K562 (cell line): ENCODE data around the gene CERS1. TPM values are rescaled to one million over a fixed set of nuclear protein-coding genes. Genes with fewer than 3 reads are reported as not detected.

ENCODE experiments used
- ATAC-seq: fragments of 200-7000 bp; cut with Tn5 transposase; 3 replicates; pipeline ENCODE4 v1.9.1; 2020; ENCODE audit warnings: moderate library complexity
- BruUV-seq: library from RNA; stranded (reverse); fragments of 400-500 nt; replicated peaks from 2 replicates; lab custom pipeline; 2021; lab: Mats Ljungman, UMichigan
- CTCF ChIA-PET: fragments of 300-600 bp; formaldehyde crosslinking; extraction: SDS; loops from one replicate; lab custom pipeline; 2021; ENCODE audit warnings: low intra/inter-chr PET ratio; lab: Yijun Ruan, JAX
- POLR2A ChIA-PET: fragments of 300-600, 350-650 bp; sonication (Branson Sonifier 250); formaldehyde crosslinking; extraction: SDS; loops from one replicate; lab custom pipeline; 2021; ENCODE audit warnings: antibody characterized with exemption, inconsistent platforms; lab: Yijun Ruan, JAX
- DNase-seq, 4 experiments: peaks; one replicate each; pipeline versions ENCODE4 v3.0.0 to v3.0.0-alpha.2; 2011 to 2018; ENCODE audit warnings: low spot score in 3 of 4, mixed read lengths in 3 of 4; ENCODE audit errors: extremely low read depth in 1 of 4
- FAIRE-seq: peaks from 2 replicates; lab custom pipeline; 2011; peaks lifted over from hg19 to GRCh38; lab: Jason Lieb, UNC
- H2AFZ ChIP-seq: 2 replicates; pipeline ENCODE4 v1.6.0; 2011; ENCODE audit warnings: low read depth, low read length, control low read depth, inconsistent platforms
- H3K27ac ChIP-seq: fragments of 200-600 bp; 3 replicates; pipeline ENCODE4 v1.8.0; 2011; ENCODE audit warnings: low read depth, mild to moderate bottlenecking, control low read depth, inconsistent platforms, low read length, moderate library complexity, mixed read lengths; ENCODE audit errors: extremely low read depth
- H3K27me3 ChIP-seq, 2 experiments: fragments of 300-600 bp in 1 of 2; 2 replicates in 1 of 2; 3 replicates in 1 of 2; pipeline versions ENCODE4 v1.6.0 to v1.8.0; 2011; ENCODE audit warnings: inconsistent platforms in 2 of 2, low read length in 2 of 2, mild to moderate bottlenecking in 1 of 2, mixed read lengths in 1 of 2, moderate library complexity in 1 of 2; ENCODE audit not compliant: control insufficient read depth in 2 of 2, insufficient read depth in 2 of 2
- H3K36me3 ChIP-seq: fragments of 300-600 bp; 3 replicates; pipeline ENCODE4 v1.8.0; 2011; ENCODE audit warnings: mild to moderate bottlenecking, low read length, inconsistent platforms; ENCODE audit not compliant: control insufficient read depth, insufficient read depth
- H3K4me1 ChIP-seq, 2 experiments: fragments of 200-600 bp in 1 of 2; replicated peaks in 1 of 2; 2 replicates in 1 of 2; 3 replicates in 1 of 2; pipeline versions ENCODE4 v1.5.1 to v1.8.0; 2011; ENCODE audit warnings: inconsistent platforms in 2 of 2, low read length in 2 of 2, mild to moderate bottlenecking in 1 of 2, mixed read lengths in 1 of 2, moderate library complexity in 1 of 2; ENCODE audit not compliant: control insufficient read depth in 2 of 2, insufficient read depth in 2 of 2
- H3K4me2 ChIP-seq: 2 replicates; pipeline ENCODE4 v1.6.1; 2011; ENCODE audit warnings: low read length, control low read depth, inconsistent platforms, mixed read lengths; ENCODE audit not compliant: insufficient read depth
- H3K4me3 ChIP-seq: fragments of 200-600 bp; sonication (generic), shearing (Covaris generic); 2 replicates; pipeline ENCODE4 v1.5.1; 2016; ENCODE audit warnings: control low read depth, inconsistent platforms
- H3K79me2 ChIP-seq: fragments of 200-600 bp; 3 replicates; pipeline ENCODE4 v1.8.0; 2011; ENCODE audit warnings: low read length, inconsistent platforms; ENCODE audit not compliant: control insufficient read depth, insufficient read depth
- H3K9ac ChIP-seq, 2 experiments: 2 replicates each; pipeline versions ENCODE4 v1.6.0 to v1.6.1; 2011; ENCODE audit warnings: low read depth in 2 of 2, low read length in 2 of 2, control low read depth in 1 of 2, inconsistent platforms in 1 of 2, mild to moderate bottlenecking in 1 of 2, mixed read lengths in 1 of 2; ENCODE audit not compliant: insufficient read depth in 1 of 2
- H3K9me1 ChIP-seq: one replicate; pipeline ENCODE4 v1.6.0; 2011; ENCODE audit warnings: inconsistent platforms, mild to moderate bottlenecking, low read length, moderate library complexity; ENCODE audit not compliant: control insufficient read depth, insufficient read depth
- H3K9me3 ChIP-seq: replicated peaks from 2 replicates; pipeline ENCODE4 v1.5.1; 2011; ENCODE audit warnings: low read depth, low read length, inconsistent platforms; ENCODE audit not compliant: control insufficient read depth, insufficient read depth
- H4K20me1 ChIP-seq: replicated peaks from 2 replicates; pipeline ENCODE4 v1.6.1; 2011; ENCODE audit warnings: low read length, inconsistent platforms, mixed read lengths; ENCODE audit not compliant: control insufficient read depth, insufficient read depth
- HMGN3 ChIP-seq: IDR thresholded peaks from 2 replicates; pipeline ENCODE4 v1.6.1; 2011; ENCODE audit warnings: borderline replicate concordance, low read depth, mild to moderate bottlenecking, mixed read lengths, low read length; ENCODE audit not compliant: insufficient read length; ENCODE audit errors: extremely low read depth
- KLF1 ChIP-seq: fragments of 450-650 bp; IDR thresholded peaks from 2 replicates; pipeline ENCODE4 v1.6.1; 2016; ENCODE audit warnings: missing genetic modification characterization, missing compliant biosample characterization
- MIER1 ChIP-seq: fragments of 450-650 bp; IDR thresholded peaks from 2 replicates; pipeline ENCODE4 v1.6.1; 2016; ENCODE audit warnings: antibody characterized with exemption, mild to moderate bottlenecking, low read depth
- RAD21 ChIP-seq, 2 experiments: fragments of 250-450 bp in 1 of 2; fragments of 450-650 bp in 1 of 2; sonication (Bioruptor Pico) in 1 of 2; formaldehyde crosslinking in 1 of 2; IDR thresholded peaks in 1 of 2; conservative IDR thresholded peaks in 1 of 2; 2 replicates each; pipeline versions ENCODE4 v1.4.0 to v1.8.0; 2020 to 2022; ENCODE audit warnings: mild to moderate bottlenecking in 2 of 2, moderate library complexity in 1 of 2
- ZFP36 ChIP-seq: fragments of 150-350 bp; IDR thresholded peaks from 2 replicates; pipeline ENCODE4 v1.6.1; 2018; ENCODE audit warnings: low read length, low read depth; ENCODE audit not compliant: partially characterized antibody
- ZNF695 ChIP-seq: fragments of 450-650 bp; formaldehyde crosslinking; IDR thresholded peaks from 2 replicates; pipeline ENCODE4 v1.4.0; 2020; ENCODE audit warnings: mild to moderate bottlenecking, moderate library complexity
- WGBS: fragments of 100-300 bp; shearing (Covaris generic); methylation state at CpG from one replicate; pipeline ENCODE4 v1.1.6; 2016; ENCODE audit warnings: low coverage, mixed read lengths; ENCODE audit not compliant: insufficient coverage; ENCODE audit errors: missing lambda C conversion rate; 5-methylcytosine and 5-hydroxymethylcytosine counted together
- in situ Hi-C: fragments of 300-500 bp; cut with MboI; formaldehyde crosslinking; loops from 4 replicates; pipeline ENCODE4 v1.15.0; 2018; ENCODE audit warnings: inconsistent platforms, mixed read lengths
- intact Hi-C: fragments of 100-400 bp; cut with micrococcal nuclease; formaldehyde crosslinking; loops from 2 replicates; pipeline ENCODE4 v1.14.2; 2022
- polyA plus RNA-seq, 8 experiments: library from polyadenylated mRNA; depleted of rRNA in 4 of 8; stranded (reverse) in 5 of 8; unstranded in 3 of 8; fragments of >200 nt; fragmentation: Nextera tagmentation in 2 of 8; fragmentation: Illumina TruSeq in 1 of 8; extraction: Ambion mirVana in 2 of 8; extraction: Trizol in 1 of 8; gene quantifications; 2 replicates each; pipeline versions ENCODE4 v1.2.1 to v1.2.3, GENCODE V29; 2011 to 2014; ENCODE audit warnings: inconsistent platforms in 1 of 8, missing spikeins in 1 of 8
- total RNA-seq, 7 experiments: library from RNA; depleted of rRNA in 6 of 7; stranded (reverse); fragments of >200 nt in 6 of 7; fragmentation: Illumina TruSeq in 2 of 7; extraction: Trizol in 2 of 7; gene quantifications; 2 replicates each; pipeline versions ENCODE4 v1.2.1 to v1.2.3, GENCODE V29; 2011 to 2021; ENCODE audit warnings: low replicate concordance in 1 of 7
- TF ChIP-seq, protein P1 (sequence below): fragments of 450-650 bp; formaldehyde crosslinking; IDR thresholded peaks from 2 replicates; pipeline ENCODE4 v1.4.0; 2020; ENCODE audit warnings: mild to moderate bottlenecking
- TF ChIP-seq, protein P2 (sequence below): IDR thresholded peaks from 2 replicates; pipeline ENCODE4 v1.6.1; 2016; ENCODE audit warnings: missing genetic modification characterization, missing compliant biosample characterization

CERS1 gene
- total and polyA plus RNA-seq, 9 of the 15 experiments (the other 6 are each of a cell fraction or from before 2014, with no cell fraction given) = 0.33 to 1.5 (median 0.86) TPM; not detected in 2

DNA sequence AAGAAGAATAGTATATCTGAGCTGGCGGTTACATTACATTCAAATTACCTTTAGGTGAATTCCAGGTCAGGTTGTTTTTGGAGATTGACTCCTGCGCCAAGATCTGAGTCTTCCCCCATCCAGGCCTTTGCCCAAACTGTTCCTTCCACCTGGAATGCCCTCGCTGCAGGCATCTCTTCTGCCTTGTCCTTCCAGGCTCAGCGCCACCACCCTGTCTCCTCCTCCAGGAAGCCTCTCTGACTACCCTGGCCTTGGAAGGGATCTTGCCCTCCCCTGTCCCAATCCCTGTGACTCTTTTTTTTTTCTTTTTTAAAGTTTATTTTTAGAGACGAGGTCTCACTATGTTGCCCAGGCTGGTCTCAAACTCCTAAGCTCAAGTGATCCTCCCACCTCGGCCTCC lies 46.7 kb upstream of the CERS1 start:
- ATAC-seq = no peak
- Histone ChIP-seq H3K9me3 (no peaks in the 10 kb centered on the region), H3K9ac (no peak overlapping the region), H3K27me3 (peaks cover 0 to 13% of the 10 kb centered on the region in 2 experiments; a peak in 1 of 5 replicates), H4K20me1 (peaks cover 5% of the 10 kb centered on the region), H2AFZ (no peak overlapping the region), H3K4me3 (no peak overlapping the region), H3K4me2 (no peak overlapping the region), H3K4me1 (peaks cover 3 to 21% of the 10 kb centered on the region in 2 experiments; a peak in 4 of 5 replicates), H3K27ac (no peak overlapping the region), H3K79me2 (no peaks in the 10 kb centered on the region), H3K9me1 (peaks cover 5% of the 10 kb centered on the region), H3K36me3 (no peaks in the 10 kb centered on the region)
- ChIA-PET CTCF (no interaction called here), POLR2A (no interaction called here)
- no peak for FAIRE-seq
- in situ Hi-C loops (no loop called here), intact Hi-C loops (loop anchor here (5.0 kb wide), 1 partner anchor 45 kb away; no protein-coding TSS in a partner anchor)
- WGBS = 27% methylated on average over 6 of the region's 6 CpGs
- DNase-seq = no peak
- TF ChIP-seq, protein P1, sequence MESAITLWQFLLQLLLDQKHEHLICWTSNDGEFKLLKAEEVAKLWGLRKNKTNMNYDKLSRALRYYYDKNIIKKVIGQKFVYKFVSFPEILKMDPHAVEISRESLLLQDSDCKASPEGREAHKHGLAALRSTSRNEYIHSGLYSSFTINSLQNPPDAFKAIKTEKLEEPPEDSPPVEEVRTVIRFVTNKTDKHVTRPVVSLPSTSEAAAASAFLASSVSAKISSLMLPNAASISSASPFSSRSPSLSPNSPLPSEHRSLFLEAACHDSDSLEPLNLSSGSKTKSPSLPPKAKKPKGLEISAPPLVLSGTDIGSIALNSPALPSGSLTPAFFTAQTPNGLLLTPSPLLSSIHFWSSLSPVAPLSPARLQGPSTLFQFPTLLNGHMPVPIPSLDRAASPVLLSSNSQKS (CRISPR knock-in tag) = no peak
- peak; percentile 79 for TF ChIP-seq ZFP36
- no TSS peak for BruUV-seq

DNA sequence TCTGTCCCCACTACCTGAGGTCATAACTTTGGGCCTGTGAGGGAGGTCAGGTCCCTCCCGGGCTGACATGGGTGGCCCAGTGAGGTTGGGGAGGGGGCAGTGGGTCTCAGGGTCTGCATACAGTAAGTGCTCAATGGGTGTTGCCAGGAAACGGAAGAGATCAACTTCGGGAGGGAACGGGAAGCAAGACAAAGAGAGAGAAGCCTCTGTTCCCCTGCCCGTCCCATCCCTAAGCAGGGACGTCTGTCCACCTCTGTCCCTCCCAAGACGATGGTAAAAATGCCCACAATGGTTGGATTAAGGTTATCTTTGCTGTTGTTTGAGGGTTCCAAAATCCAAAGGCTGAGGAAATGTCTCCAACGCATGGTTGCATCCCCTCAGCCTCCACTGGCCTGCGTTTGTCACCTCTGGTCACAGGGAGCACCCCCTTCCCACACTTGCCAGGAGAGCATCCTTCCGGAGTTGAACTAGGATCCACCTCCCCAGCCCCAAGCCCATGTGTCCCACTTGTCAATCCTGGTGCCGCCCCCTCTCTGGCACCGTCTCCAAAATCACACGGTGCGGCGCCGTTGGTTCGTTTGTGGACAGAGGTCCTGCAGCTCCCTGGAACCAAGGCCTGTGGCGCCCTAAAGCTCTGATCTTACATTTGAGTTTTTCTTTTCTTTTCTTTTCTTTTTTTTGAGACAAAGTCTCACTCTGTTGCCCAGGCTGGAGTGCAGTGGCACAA lies 45.8 kb upstream of the CERS1 start:
- FAIRE-seq (peak; percentile 40), DNase-seq (no peak), ATAC-seq (no peak)
- no peaks in the 10 kb centered on the region for H3K79me2 ChIP-seq
- BruUV-seq = no TSS peak
- in situ Hi-C loops = no loop called here
- H3K27ac ChIP-seq = no peak overlapping the region
- no peak overlapping the region for H3K4me3 ChIP-seq
- peaks cover 0 to 12% of the 10 kb centered on the region in 2 experiments; a peak in 1 of 5 replicates for H3K27me3 ChIP-seq
- intact Hi-C loops = loop anchor here (5.0 kb wide), 1 partner anchor 46 kb away; no protein-coding TSS in a partner anchor
- H3K9ac ChIP-seq = no peak overlapping the region
- ChIA-PET POLR2A (no interaction called here), CTCF (interaction anchor here (0.6 to 2.0 kb wide), 3 partner anchors 45 to 197 kb away, joined by 3 to 5 read pairs (median 4); no protein-coding TSS in a partner anchor)
- peak overlapping the region; percentile 50 for H3K4me2 ChIP-seq
- peak overlapping the region; percentile 70 for H2AFZ ChIP-seq
- H3K36me3 ChIP-seq = no peaks in the 10 kb centered on the region
- no peaks in the 10 kb centered on the region for H3K9me3 ChIP-seq
- peaks cover 5% of the 10 kb centered on the region for H3K9me1 ChIP-seq
- peaks cover 3 to 18% of the 10 kb centered on the region in 2 experiments; a peak in 4 of 5 replicates for H3K4me1 ChIP-seq
- 34% methylated on average over 16 of the region's 18 CpGs for WGBS
- peaks cover 5% of the 10 kb centered on the region for H4K20me1 ChIP-seq
- TF ChIP-seq, protein P2, sequence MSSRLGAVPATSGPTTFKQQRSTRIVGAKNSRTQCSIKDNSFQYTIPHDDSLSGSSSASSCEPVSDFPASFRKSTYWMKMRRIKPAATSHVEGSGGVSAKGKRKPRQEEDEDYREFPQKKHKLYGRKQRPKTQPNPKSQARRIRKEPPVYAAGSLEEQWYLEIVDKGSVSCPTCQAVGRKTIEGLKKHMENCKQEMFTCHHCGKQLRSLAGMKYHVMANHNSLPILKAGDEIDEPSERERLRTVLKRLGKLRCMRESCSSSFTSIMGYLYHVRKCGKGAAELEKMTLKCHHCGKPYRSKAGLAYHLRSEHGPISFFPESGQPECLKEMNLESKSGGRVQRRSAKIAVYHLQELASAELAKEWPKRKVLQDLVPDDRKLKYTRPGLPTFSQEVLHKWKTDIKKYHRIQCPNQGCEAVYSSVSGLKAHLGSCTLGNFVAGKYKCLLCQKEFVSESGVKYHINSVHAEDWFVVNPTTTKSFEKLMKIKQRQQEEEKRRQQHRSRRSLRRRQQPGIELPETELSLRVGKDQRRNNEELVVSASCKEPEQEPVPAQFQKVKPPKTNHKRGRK (tag) = no peak
- no peak for TF ChIP-seq ZNF695 (CRISPR knock-in tag)
- TF ChIP-seq HMGN3 = no peak
- TF ChIP-seq MIER1 = no peak
- 0 out of 4 replicates have a peak, but pooled peaks of 1 of the 2 experiments have one; percentile 18 for TF ChIP-seq RAD21 (CRISPR knock-in tag; conservative IDR thresholded peaks at IDR 0.05 in 1 of 2, IDR thresholded peaks at IDR 0.05 in 1 of 2)
- TF ChIP-seq KLF1 (tag) = no peak
